DND-41 (cell line): ENCODE measurements around the gene TAOK3.

Experiments used
- ATAC-seq: fragments of 200-7000 bp; cut with Tn5 transposase; 3 replicates; pipeline ENCODE4 v1.9.1; 2021; ENCODE audit warnings: low read depth; ENCODE audit not compliant: insufficient read depth
- DNase-seq: peaks from one replicate; pipeline ENCODE4 v3.0.0-alpha.2; 2020
- H2AFZ ChIP-seq: 2 replicates; pipeline ENCODE4 v1.6.0; 2012; ENCODE audit warnings: low read depth, low read length
- H3K27ac ChIP-seq: 2 replicates; pipeline ENCODE4 v1.5.1; 2012; ENCODE audit warnings: low read length, inconsistent platforms
- H3K27me3 ChIP-seq: fragments of 200-600 bp; sonication (generic); 2 replicates; pipeline ENCODE4 v1.6.0; 2012; ENCODE audit warnings: low read length, mild to moderate bottlenecking, inconsistent platforms; ENCODE audit not compliant: insufficient read depth, poor library complexity
- H3K36me3 ChIP-seq: 2 replicates; pipeline ENCODE4 v1.5.1; 2012; ENCODE audit warnings: low read length, inconsistent platforms; ENCODE audit not compliant: insufficient read depth
- H3K4me1 ChIP-seq: 2 replicates; pipeline ENCODE4 v1.5.1; 2012; ENCODE audit warnings: mild to moderate bottlenecking, low read length; ENCODE audit not compliant: insufficient read depth
- H3K4me2 ChIP-seq: 2 replicates; pipeline ENCODE4 v1.6.0; 2012; ENCODE audit warnings: mild to moderate bottlenecking, moderate library complexity, low read length, inconsistent platforms; ENCODE audit not compliant: insufficient read depth
- H3K4me3 ChIP-seq, 2 experiments: fragments of 200-600 bp in 1 of 2; shearing (Covaris generic) in 1 of 2; 2 replicates each; pipeline ENCODE4 v1.5.1; 2012 to 2016; ENCODE audit warnings: inconsistent platforms in 2 of 2, low read length in 2 of 2, mild to moderate bottlenecking in 2 of 2, low read depth in 1 of 2, moderate library complexity in 1 of 2
- H3K79me2 ChIP-seq: 2 replicates; pipeline ENCODE4 v1.6.0; 2012; ENCODE audit warnings: low read length, inconsistent platforms; ENCODE audit not compliant: insufficient read depth
- H3K9ac ChIP-seq: 2 replicates; pipeline ENCODE4 v1.6.0; 2012; ENCODE audit warnings: low read depth, mild to moderate bottlenecking, inconsistent platforms, low read length, moderate library complexity
- H3K9me3 ChIP-seq: 2 replicates; pipeline ENCODE4 v1.5.1; 2012; ENCODE audit warnings: low read length, moderate library complexity, mild to moderate bottlenecking, inconsistent platforms; ENCODE audit not compliant: insufficient read depth, severe bottlenecking
- H4K20me1 ChIP-seq: 2 replicates; pipeline ENCODE4 v1.6.0; 2012; ENCODE audit warnings: low read length; ENCODE audit not compliant: insufficient read depth
- EZH2 ChIP-seq: IDR thresholded peaks from 3 replicates; pipeline ENCODE4 v1.6.1; 2012; ENCODE audit warnings: borderline replicate concordance, low read depth, mild to moderate bottlenecking, moderate library complexity, low read length, inconsistent platforms; ENCODE audit not compliant: severe bottlenecking
- TF ChIP-seq, protein P1 (sequence below): IDR thresholded peaks from 2 replicates; pipeline ENCODE4 v1.5.1; 2012; ENCODE audit warnings: borderline replicate concordance, low read length, moderate library complexity, mild to moderate bottlenecking; ENCODE audit not compliant: poor library complexity, severe bottlenecking; ENCODE audit errors: extremely low read depth

Gene TAOK3

DNA sequence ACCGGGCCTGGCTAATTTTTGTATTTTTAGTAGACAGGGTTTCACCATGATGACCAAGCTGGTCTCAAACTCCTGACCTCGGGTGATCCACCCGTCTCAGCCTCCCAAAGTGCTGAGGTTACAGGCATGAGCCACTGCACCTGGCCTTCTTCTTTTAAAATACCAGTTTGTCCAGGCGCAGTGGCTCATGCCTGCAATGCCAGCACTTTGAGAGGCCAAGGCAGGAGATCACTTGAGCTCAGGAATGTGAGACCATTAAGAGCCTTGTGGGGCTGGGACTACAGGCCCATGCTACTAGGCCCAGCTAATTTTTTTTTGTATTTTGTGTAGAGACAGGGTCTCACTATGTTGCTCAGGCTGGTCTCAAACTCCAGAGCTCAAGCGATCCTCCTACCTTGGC is 244.8 kb downstream of the TAOK3 start:
- no peak overlapping the region for H3K9ac ChIP-seq
- H3K27ac ChIP-seq: no peak overlapping the region
- peaks cover 3% of the 10 kb centered on the region; the same call in 1 of the 2 replicates for H3K36me3 ChIP-seq
- no peak for DNase-seq
- no peaks in the 10 kb centered on the region for H3K27me3 ChIP-seq
- peaks cover 15% of the 10 kb centered on the region for H3K4me1 ChIP-seq
- peaks cover 4% of the 10 kb centered on the region; the same call in 1 of the 2 replicates for H3K79me2 ChIP-seq
- H2AFZ ChIP-seq: no peak overlapping the region
- no peak for ATAC-seq
- H4K20me1 ChIP-seq: no peaks in the 10 kb centered on the region
- H3K9me3 ChIP-seq: no peaks in the 10 kb centered on the region
- H3K4me3 ChIP-seq: no peak overlapping the region
- H3K4me2 ChIP-seq: no peak overlapping the region
- TF ChIP-seq, protein P1, sequence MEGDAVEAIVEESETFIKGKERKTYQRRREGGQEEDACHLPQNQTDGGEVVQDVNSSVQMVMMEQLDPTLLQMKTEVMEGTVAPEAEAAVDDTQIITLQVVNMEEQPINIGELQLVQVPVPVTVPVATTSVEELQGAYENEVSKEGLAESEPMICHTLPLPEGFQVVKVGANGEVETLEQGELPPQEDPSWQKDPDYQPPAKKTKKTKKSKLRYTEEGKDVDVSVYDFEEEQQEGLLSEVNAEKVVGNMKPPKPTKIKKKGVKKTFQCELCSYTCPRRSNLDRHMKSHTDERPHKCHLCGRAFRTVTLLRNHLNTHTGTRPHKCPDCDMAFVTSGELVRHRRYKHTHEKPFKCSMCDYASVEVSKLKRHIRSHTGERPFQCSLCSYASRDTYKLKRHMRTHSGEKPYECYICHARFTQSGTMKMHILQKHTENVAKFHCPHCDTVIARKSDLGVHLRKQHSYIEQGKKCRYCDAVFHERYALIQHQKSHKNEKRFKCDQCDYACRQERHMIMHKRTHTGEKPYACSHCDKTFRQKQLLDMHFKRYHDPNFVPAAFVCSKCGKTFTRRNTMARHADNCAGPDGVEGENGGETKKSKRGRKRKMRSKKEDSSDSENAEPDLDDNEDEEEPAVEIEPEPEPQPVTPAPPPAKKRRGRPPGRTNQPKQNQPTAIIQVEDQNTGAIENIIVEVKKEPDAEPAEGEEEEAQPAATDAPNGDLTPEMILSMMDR: no peak
- no peak for TF ChIP-seq EZH2

DNA sequence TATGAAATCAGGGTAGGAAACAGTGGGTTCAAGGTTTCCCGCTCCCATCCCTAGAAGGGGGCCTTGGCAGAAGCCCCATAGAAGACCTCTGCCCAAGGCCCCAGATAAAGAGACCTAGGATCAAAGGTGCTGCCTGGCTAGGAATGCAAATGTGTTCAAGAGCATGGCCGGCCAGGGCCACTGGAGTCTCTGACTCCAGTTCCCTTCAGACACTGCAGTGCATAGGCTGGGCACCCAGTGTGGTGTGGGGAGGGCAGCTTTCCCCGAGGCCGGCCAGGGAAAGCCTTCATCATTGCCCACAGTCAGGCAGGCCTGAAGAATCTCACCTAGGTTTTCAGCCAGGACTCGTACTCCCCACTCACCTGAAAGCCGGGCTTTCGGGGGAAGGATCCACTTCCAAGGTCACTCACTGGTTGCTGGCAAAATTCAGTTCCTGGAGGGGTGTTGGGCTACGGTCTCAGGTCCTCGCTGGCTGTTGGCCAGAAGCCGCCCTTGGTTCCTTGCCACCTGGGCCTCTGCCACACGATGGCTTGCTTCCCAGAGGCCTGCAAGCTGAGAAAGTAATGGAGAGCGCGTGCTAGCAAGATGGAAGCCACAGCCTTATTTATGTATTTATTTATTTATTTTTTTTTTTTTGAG is 246.5 kb downstream of the TAOK3 start:
- H3K27me3 ChIP-seq: no peaks in the 10 kb centered on the region
- 0 out of 2 replicates have a peak, but pooled peaks cover 1% of the 10 kb centered on the region for H3K4me1 ChIP-seq
- H4K20me1 ChIP-seq: no peaks in the 10 kb centered on the region

DNA sequence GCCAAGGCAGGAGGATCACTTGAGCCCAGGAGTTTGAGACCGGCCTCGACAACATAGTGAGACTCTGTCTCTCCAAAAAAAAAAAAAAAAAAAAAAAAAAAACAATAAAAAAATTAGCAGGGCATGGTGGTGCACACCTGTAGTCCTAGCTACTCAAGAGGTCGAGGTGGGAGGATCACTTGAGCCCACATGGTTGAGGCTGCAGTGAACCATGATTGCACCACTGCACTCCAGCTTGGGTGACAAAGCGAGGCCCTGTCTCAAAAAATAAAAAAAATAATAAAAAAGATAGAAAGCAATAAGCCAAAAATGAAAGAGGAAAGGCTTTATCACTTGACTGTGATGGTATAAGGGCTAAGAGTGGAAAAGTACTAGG is 247.0 kb downstream of the TAOK3 start:
- H3K4me2 ChIP-seq: no peak overlapping the region
- no peak for ATAC-seq
- TF ChIP-seq, protein P1: no peak
- TF ChIP-seq EZH2: no peak

More for the DNA sequence above, 246.5 kb downstream of the TAOK3 start:
- no peak for TF ChIP-seq EZH2
- TF ChIP-seq, protein P1: no peak
- Histone ChIP-seq H2AFZ (no peak overlapping the region), H3K36me3 (peaks cover 3% of the 10 kb centered on the region; the same call in 1 of the 2 replicates), H3K79me2 (peaks cover 4% of the 10 kb centered on the region; the same call in 1 of the 2 replicates), H3K4me2 (no peak overlapping the region), H3K27ac (no peak overlapping the region), H3K9ac (no peak overlapping the region), H3K9me3 (no peaks in the 10 kb centered on the region), H3K4me3 (no peak overlapping the region)
- ATAC-seq: no peak
- no peak for DNase-seq

More for the DNA sequence above, 247.0 kb downstream of the TAOK3 start:
- Histone ChIP-seq H3K9ac (no peak overlapping the region), H3K4me3 (no peak overlapping the region), H3K79me2 (peaks cover 4% of the 10 kb centered on the region; the same call in 1 of the 2 replicates), H3K27ac (no peak overlapping the region), H2AFZ (no peak overlapping the region), H3K27me3 (no peaks in the 10 kb centered on the region), H3K36me3 (peaks cover 3% of the 10 kb centered on the region; the same call in 1 of the 2 replicates), H4K20me1 (no peaks in the 10 kb centered on the region), H3K9me3 (no peaks in the 10 kb centered on the region), H3K4me1 (peaks cover 6% of the 10 kb centered on the region)
- no peak for DNase-seq
